ENCODE results near the gene LYPD8. TPM values are rescaled to one million over a fixed set of nuclear protein-coding genes. Genes with fewer than 3 reads are reported as not detected.
A peak's percentile ranks its signal among the peaks of the same experiment; 100 is the strongest.
"Not testable (repeated sequence)": the region's sequence is repeated elsewhere in the genome, so short reads cannot be mapped to it uniquely, and the experiment has no call there.

The LYPD8 gene
- total and polyA plus RNA-seq, 4 donors, result 1.4 to 4.8 TPM; not detected in 2

DNA sequence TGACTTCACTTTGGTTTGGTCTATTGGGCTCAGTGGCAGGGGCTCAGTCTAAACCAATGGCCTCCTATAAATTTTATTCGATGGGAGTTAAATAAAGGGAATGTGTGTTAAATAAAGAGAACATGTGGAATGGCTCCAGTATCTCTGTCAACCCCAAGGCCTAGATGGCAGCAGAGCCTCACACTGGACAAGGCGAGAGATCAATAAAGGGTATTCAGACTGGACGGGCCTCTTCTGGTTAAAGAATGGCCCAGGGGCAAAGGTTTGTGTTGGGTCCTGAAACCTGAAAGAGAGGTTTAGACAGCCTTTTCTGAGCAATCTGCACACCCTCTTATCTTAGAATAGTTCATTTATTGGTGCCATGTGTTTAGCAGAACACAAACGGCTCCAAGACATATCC lies 35.5 kb upstream of the LYPD8 start:
- Histone ChIP-seq H3K4me1 (ENCODE audit: control insufficient read depth in 1 of 2, insufficient read depth in 2 of 2, low read length in 2 of 2) (no peaks in the 10 kb centered on the region), H3K27ac (ENCODE audit: low read depth in 1 of 2, low read length in 2 of 2) (no peak overlapping the region), H3K36me3 (ENCODE audit: control insufficient read depth in 1 of 2, insufficient read depth in 2 of 2, low read length in 1 of 2) (no peaks in the 10 kb centered on the region), H3K9me3 (ENCODE audit: control insufficient read depth, low read length) (peaks cover 5% of the 10 kb centered on the region), H3K4me3 (ENCODE audit: low read length in 2 of 2) (no peak overlapping the region), H3K27me3 (ENCODE audit: control insufficient read depth in 1 of 2, insufficient read depth in 2 of 2, low read length in 1 of 2) (no peaks in the 10 kb centered on the region)
- DNase-seq, result no peak
- ATAC-seq (ENCODE audit: low FRiP score), result no peak
- intact Hi-C loops (cut with DNase I), result no loop called here
- 83 to 87% methylated on average over 4 of the region's 4 CpGs for WGBS, 2 donors

DNA sequence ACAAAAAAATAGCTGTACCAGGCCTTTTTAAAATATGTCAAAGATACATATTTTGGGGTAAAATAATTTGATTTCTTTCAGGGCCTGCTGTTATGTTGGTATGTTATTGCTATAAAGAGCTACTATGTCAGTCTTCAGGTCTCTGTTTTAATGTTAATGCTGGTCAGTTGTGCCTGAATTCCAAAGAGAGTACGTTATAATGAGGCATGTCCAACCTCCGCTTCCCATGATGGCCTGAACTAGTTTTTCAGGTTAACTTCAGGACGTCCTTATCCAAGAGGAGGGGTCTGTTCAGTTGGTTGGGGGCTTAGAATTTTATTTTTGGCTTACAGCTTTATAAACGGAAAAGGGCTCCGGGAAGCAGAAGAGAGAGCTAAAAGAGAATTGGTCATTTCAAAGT lies 34.9 kb upstream of the LYPD8 start:
- Histone ChIP-seq H3K4me1 (ENCODE audit: control insufficient read depth in 1 of 2, insufficient read depth in 2 of 2, low read length in 2 of 2) (no peaks in the 10 kb centered on the region), H3K27me3 (ENCODE audit: control insufficient read depth in 1 of 2, insufficient read depth in 2 of 2, low read length in 1 of 2) (no peaks in the 10 kb centered on the region), H3K9me3 (ENCODE audit: control insufficient read depth, low read length) (peaks cover 1% of the 10 kb centered on the region), H3K4me3 (ENCODE audit: low read length in 2 of 2) (no peak overlapping the region), H3K27ac (ENCODE audit: low read depth in 1 of 2, low read length in 2 of 2) (no peak overlapping the region), H3K36me3 (ENCODE audit: control insufficient read depth in 1 of 2, insufficient read depth in 2 of 2, low read length in 1 of 2) (no peaks in the 10 kb centered on the region)
- no peak for DNase-seq
- intact Hi-C loops (cut with DNase I), result no loop called here
- ATAC-seq (ENCODE audit: low FRiP score), result no peak
- 70 to 72% methylated on average over 5 of the region's 5 CpGs for WGBS, 2 donors

DNA sequence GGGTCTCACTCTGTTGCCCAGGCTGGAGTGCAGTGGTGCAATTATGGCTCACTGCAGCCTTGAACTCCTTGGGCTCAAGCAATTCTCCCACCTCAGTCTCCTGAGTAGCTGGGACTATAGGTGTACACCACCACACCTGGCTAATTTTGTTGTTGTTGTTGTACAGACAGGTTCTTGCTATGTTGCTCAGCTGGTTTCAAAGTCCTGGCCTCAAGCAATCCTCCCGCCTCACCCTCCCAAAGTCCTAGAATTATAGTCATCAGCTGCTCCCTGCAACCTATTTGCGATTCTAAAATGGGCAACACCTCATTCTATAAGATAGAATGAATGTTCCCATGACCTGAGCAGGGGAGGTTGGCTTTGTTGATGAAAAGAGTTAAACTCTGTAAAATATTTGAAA lies 33.8 kb upstream of the LYPD8 start:
- not testable (repeated sequence) for ATAC-seq (ENCODE audit: low FRiP score)

DNA sequence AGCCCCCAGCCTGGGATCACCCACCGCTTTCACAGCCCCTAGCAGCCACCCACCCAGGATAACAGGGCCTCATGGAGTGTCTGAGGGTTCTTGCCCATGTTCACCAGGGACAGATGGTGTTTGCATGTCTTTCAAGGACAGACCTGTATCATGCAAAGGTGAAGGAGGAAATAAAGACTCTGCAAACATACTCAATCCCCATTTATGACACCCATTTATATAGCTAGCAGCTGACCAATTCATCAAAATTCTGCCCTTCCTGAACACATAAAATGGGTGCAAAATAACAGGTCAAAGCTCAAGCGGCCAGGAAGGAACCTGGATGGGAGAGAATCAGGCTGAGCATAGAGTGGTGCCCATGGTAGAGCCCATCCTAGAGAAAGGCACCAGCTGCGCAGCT lies 32.8 kb upstream of the LYPD8 start:
- no peak for DNase-seq
- WGBS, 2 donors, result 75 to 86% methylated on average over 3 of the region's 3 CpGs
- Histone ChIP-seq H3K4me3 (ENCODE audit: low read length in 2 of 2) (no peak overlapping the region), H3K27ac (ENCODE audit: low read depth in 1 of 2, low read length in 2 of 2) (no peak overlapping the region), H3K9me3 (ENCODE audit: control insufficient read depth, low read length) (no peaks in the 10 kb centered on the region), H3K27me3 (ENCODE audit: control insufficient read depth in 1 of 2, insufficient read depth in 2 of 2, low read length in 1 of 2) (no peaks in the 10 kb centered on the region), H3K4me1 (ENCODE audit: control insufficient read depth in 1 of 2, insufficient read depth in 2 of 2, low read length in 2 of 2) (no peaks in the 10 kb centered on the region), H3K36me3 (ENCODE audit: control insufficient read depth in 1 of 2, insufficient read depth in 2 of 2, low read length in 1 of 2) (no peaks in the 10 kb centered on the region)
- intact Hi-C loops (cut with DNase I), result no loop called here
- ATAC-seq (ENCODE audit: low FRiP score), result no peak

More for the DNA sequence above, 33.8 kb upstream of the LYPD8 start:
- H3K27ac ChIP-seq (ENCODE audit: low read depth in 1 of 2, low read length in 2 of 2); H3K4me1 ChIP-seq (ENCODE audit: control insufficient read depth in 1 of 2, insufficient read depth in 2 of 2, low read length in 2 of 2); H3K9me3 ChIP-seq (ENCODE audit: control insufficient read depth, low read length); H3K4me3 ChIP-seq (ENCODE audit: low read length in 2 of 2); intact Hi-C loops (cut with DNase I); H3K27me3 ChIP-seq (ENCODE audit: control insufficient read depth in 1 of 2, insufficient read depth in 2 of 2, low read length in 1 of 2); DNase-seq; H3K36me3 ChIP-seq (ENCODE audit: control insufficient read depth in 1 of 2, insufficient read depth in 2 of 2, low read length in 1 of 2): not testable (repeated sequence)
- WGBS, 2 donors, result 63 to 76% methylated on average over 2 of the region's 2 CpGs

DNA sequence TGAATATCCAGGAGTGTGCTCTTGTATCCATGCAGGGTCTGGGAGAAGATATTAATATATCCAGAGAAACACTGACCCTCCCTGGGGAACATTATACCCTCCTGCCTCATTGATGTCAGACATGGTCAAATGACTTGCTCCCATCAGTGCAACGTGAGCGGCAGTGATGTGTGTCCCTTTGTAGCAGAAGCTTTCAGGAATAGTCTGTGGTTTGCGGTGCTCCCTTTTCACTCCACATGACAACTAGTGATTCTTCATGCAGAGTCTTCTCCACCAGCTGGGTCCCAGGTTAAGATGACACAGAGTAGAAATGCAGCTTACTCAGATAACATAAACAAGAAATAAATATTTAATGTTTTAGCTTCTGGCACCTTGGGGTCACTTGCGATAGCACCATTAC lies 31.9 kb upstream of the LYPD8 start:
- Histone ChIP-seq H3K36me3 (ENCODE audit: control insufficient read depth in 1 of 2, insufficient read depth in 2 of 2, low read length in 1 of 2) (no peaks in the 10 kb centered on the region), H3K4me3 (ENCODE audit: low read length in 2 of 2) (no peak overlapping the region), H3K9me3 (ENCODE audit: control insufficient read depth, low read length) (no peaks in the 10 kb centered on the region), H3K4me1 (ENCODE audit: control insufficient read depth in 1 of 2, insufficient read depth in 2 of 2, low read length in 2 of 2) (no peaks in the 10 kb centered on the region), H3K27me3 (ENCODE audit: control insufficient read depth in 1 of 2, insufficient read depth in 2 of 2, low read length in 1 of 2) (no peaks in the 10 kb centered on the region), H3K27ac (ENCODE audit: low read depth in 1 of 2, low read length in 2 of 2) (no peak overlapping the region)
- WGBS, 2 donors, result 87 to 91% methylated on average over 4 of the region's 4 CpGs
- DNase-seq (no peak), ATAC-seq (ENCODE audit: low FRiP score) (no peak)
- intact Hi-C loops (cut with DNase I), result no loop called here

DNA sequence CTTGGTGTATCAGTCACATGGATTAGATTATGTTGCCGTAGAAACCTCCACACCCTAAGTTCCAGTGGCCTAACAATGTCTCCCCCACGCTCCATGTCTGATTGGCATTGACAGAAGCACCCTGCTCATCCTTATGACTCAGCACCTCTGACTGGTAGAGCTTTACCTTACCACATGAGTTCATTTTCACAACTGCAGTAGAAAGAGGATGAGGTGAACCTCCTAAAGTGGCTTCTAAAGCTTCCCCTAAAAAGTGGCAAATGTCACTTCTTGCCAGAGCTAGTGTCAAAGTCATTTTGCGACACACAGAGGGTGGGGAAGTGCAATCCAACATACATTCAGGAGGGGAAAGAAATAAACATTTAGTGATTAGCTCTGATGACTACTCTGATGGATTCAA lies 30.6 kb upstream of the LYPD8 start:
- no peak for DNase-seq
- 74 to 78% methylated on average over 3 of the region's 3 CpGs for WGBS, 2 donors
- H3K27ac ChIP-seq (ENCODE audit: low read depth in 1 of 2, low read length in 2 of 2), result no peak overlapping the region
- peak; percentile 48 for ATAC-seq (ENCODE audit: low FRiP score)
- no peaks in the 10 kb centered on the region for H3K36me3 ChIP-seq (ENCODE audit: control insufficient read depth in 1 of 2, insufficient read depth in 2 of 2, low read length in 1 of 2)
- intact Hi-C loops (cut with DNase I), result no loop called here
- H3K4me1 ChIP-seq (ENCODE audit: control insufficient read depth in 1 of 2, insufficient read depth in 2 of 2, low read length in 2 of 2), result no peaks in the 10 kb centered on the region
- H3K27me3 ChIP-seq (ENCODE audit: control insufficient read depth in 1 of 2, insufficient read depth in 2 of 2, low read length in 1 of 2), result no peaks in the 10 kb centered on the region
- no peaks in the 10 kb centered on the region for H3K9me3 ChIP-seq (ENCODE audit: control insufficient read depth, low read length)
- H3K4me3 ChIP-seq (ENCODE audit: low read length in 2 of 2), result no peak overlapping the region

DNA sequence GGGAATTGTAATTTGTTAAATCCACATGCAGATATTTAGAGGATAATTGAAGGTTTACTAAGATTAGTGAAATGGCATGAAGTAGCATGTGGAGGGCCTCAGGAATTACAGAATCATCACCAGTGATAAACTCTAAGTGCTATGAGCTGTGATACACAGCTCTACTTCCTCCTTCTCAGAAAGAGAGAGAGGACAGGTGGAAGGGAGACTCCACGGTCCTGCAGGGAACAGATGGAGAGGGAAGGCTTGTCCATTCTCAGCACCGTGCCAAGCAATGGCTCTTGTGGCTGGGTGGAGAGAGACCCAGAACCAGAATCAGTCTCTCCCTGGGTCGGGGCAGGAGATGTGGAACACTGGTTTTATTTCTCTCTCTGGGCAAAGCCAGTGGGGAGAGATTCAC lies 27.8 kb upstream of the LYPD8 start:
- H3K27ac ChIP-seq (ENCODE audit: low read depth in 1 of 2, low read length in 2 of 2), result no peak overlapping the region
- no peak for ATAC-seq (ENCODE audit: low FRiP score)
- H3K4me3 ChIP-seq (ENCODE audit: low read length in 2 of 2), result no peak overlapping the region
- intact Hi-C loops (cut with DNase I), result no loop called here
- H3K9me3 ChIP-seq (ENCODE audit: control insufficient read depth, low read length), result no peaks in the 10 kb centered on the region
- 62 to 71% methylated on average over 3 of the region's 3 CpGs for WGBS, 2 donors
- no peaks in the 10 kb centered on the region for H3K4me1 ChIP-seq (ENCODE audit: control insufficient read depth in 1 of 2, insufficient read depth in 2 of 2, low read length in 2 of 2)
- H3K36me3 ChIP-seq (ENCODE audit: control insufficient read depth in 1 of 2, insufficient read depth in 2 of 2, low read length in 1 of 2), result no peaks in the 10 kb centered on the region
- H3K27me3 ChIP-seq (ENCODE audit: control insufficient read depth in 1 of 2, insufficient read depth in 2 of 2, low read length in 1 of 2), result no peaks in the 10 kb centered on the region
- no peak for DNase-seq

DNA sequence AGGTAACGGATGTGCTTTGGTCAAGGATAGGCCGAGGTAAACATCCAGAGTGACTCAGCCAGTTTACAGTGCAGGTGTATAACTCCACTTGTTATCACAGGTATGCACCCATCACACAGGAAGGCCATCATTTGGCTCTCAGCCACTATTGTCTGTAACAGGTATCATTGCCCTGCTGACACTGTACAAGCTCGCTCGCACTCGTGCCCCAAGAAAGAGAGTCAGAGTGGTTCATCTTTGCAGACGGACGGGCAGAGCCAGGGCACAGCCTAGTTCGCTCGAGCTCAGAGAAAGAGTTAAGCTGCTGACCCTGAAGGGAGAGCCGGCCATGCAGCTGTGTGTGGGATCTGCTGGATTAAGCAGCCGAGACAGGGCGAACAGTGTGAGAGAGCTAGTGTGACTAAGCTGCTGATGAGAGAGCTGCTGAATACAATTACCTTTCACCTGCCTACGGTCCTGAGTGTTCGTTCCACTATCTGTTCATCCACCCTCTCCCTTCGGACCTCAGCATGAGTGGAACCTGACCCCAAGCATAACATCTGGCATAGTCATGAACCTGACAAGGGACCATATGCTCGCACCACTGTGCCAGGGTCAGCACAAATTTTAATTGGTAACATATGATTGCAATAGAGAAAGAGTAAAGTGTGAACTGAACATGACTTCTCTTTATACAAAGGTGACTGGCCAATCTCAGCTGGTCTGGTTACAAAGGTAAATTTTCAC lies 27.0 kb upstream of the LYPD8 start:
- no peak overlapping the region for H3K27ac ChIP-seq (ENCODE audit: low read depth in 1 of 2, low read length in 2 of 2)

DNA sequence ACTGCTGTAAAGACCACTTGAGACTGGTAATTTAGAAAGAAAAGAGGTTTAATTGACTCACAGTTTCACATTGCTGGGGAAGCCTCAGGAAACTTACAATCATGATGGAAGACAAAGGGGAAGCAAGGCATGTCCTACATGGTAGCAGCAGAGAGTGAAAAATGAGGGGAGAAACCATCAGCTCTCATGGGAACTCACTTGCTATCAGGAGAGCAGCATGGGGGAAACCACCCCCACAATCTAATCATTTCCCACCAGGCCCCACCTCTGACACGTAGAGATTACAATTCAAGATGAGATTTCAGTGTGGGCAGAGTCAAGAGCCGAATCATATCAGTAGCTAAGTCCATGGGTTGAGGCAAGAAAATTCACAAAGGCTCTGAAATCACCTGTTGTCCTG lies 23.8 kb upstream of the LYPD8 start:
- peaks cover 2% of the 10 kb centered on the region for H3K9me3 ChIP-seq (ENCODE audit: control insufficient read depth, low read length)
- ATAC-seq (ENCODE audit: low FRiP score) (no peak), DNase-seq (no peak)
- 67 to 77% methylated on average over 2 of the region's 2 CpGs for WGBS, 2 donors
- no peaks in the 10 kb centered on the region for H3K36me3 ChIP-seq (ENCODE audit: control insufficient read depth in 1 of 2, insufficient read depth in 2 of 2, low read length in 1 of 2)
- no peaks in the 10 kb centered on the region for H3K27me3 ChIP-seq (ENCODE audit: control insufficient read depth in 1 of 2, insufficient read depth in 2 of 2, low read length in 1 of 2)
- H3K4me1 ChIP-seq (ENCODE audit: control insufficient read depth in 1 of 2, insufficient read depth in 2 of 2, low read length in 2 of 2), result no peaks in the 10 kb centered on the region
- intact Hi-C loops (cut with DNase I), result no loop called here
- H3K4me3 ChIP-seq (ENCODE audit: low read length in 2 of 2), result no peak overlapping the region
- H3K27ac ChIP-seq (ENCODE audit: low read depth in 1 of 2, low read length in 2 of 2), result no peak overlapping the region

More for the DNA sequence above, 27.0 kb upstream of the LYPD8 start:
- intact Hi-C loops (cut with DNase I), result no loop called here
- H3K4me1 ChIP-seq (ENCODE audit: control insufficient read depth in 1 of 2, insufficient read depth in 2 of 2, low read length in 2 of 2), result no peaks in the 10 kb centered on the region
- no peak overlapping the region for H3K4me3 ChIP-seq (ENCODE audit: low read length in 2 of 2)
- no peaks in the 10 kb centered on the region for H3K27me3 ChIP-seq (ENCODE audit: control insufficient read depth in 1 of 2, insufficient read depth in 2 of 2, low read length in 1 of 2)
- no peak for DNase-seq
- 82 to 87% methylated on average over 16 of the region's 16 CpGs for WGBS, 2 donors
- H3K9me3 ChIP-seq (ENCODE audit: control insufficient read depth, low read length), result no peaks in the 10 kb centered on the region
- no peaks in the 10 kb centered on the region for H3K36me3 ChIP-seq (ENCODE audit: control insufficient read depth in 1 of 2, insufficient read depth in 2 of 2, low read length in 1 of 2)
- no peak for ATAC-seq (ENCODE audit: low FRiP score)
